Posterior vena cava (tissue), 2 donors: Measurements from ENCODE around the gene ZMYND8. TPM values are rescaled to one million over a fixed set of nuclear protein-coding genes. Genes with fewer than 3 reads are reported as not detected.
"Not testable (repeated sequence)": the region's sequence is repeated elsewhere in the genome, so short reads cannot be mapped to it uniquely, and the experiment has no call there.

Experiments
- DNase-seq: peaks from one replicate; pipeline ENCODE4 v3.0.0-alpha.2; 2020; ENCODE audit warnings: low spot score
- intact Hi-C, 2 donors: fragments of 100-400 bp; cut with DNase I; formaldehyde crosslinking; loops; one replicate each; pipeline versions ENCODE4 v1.14.1 to v1.14.2; 2022 to 2023
- total RNA-seq, 2 donors: library from RNA; stranded (reverse); fragmentation: NEBNext Ultra II Directional; extraction: Animal tissue kit (Norgen Biotek cat#: 25700); gene quantifications; one replicate each; pipeline ENCODE4 v1.2.1, GENCODE V29; 2021
- donor health status: DM: yes; HTN: yes; CAD: no.
- donor health status: DM: yes; HTN: yes; CAD: no.

The ZMYND8 gene
- total RNA-seq, 2 donors from 2014 or later: 28.0 to 29.3 TPM

DNA sequence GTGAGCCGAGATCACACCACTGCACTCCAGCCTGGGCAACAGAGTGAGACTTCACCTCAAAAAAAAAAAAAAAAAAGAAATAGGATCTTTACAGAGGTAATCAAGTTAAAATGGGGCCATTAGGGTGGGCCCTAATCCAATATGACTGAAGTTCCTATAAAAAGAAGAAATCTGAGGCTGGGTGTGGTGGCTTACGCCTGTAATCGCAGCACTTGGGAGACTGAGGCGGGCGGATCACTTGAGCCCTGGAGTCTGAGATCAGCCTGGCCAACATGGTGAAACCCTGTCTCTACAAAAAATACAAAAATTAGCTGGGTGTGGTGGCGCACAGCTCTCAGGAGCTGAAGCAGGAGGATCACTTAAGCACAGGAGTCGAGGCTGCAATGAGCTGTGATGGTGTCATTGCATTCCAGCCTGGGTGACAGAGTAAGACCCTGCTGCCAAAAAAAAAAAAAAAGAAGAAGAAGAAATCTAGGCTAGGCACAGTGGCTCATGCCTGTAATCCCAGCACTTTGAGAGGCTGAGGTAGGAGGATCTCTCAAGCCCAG, 19.7 kb upstream of the ZMYND8 start:
- DNase-seq, intact Hi-C loops: not testable (repeated sequence)

DNA sequence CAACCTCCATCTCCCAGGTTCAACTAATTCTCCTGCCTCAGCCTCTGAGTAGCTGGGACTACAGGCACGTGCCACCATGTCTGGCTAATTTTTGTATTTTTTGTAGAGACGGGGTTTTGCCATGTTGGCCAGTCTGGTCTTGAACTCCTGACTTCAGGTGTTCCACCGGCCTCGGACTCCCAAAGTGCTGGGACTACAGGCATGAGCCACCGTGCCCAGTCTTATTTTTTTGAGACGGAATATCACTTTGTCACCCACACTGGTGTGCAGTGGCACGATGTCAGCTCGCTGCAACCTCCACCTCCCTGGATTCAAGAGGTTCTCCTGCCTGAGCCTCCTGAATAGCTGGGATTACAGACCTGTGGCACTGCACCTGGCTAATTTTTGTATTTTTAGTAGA, 17.6 kb upstream of the ZMYND8 start:
- intact Hi-C loops: not testable (repeated sequence)

DNA sequence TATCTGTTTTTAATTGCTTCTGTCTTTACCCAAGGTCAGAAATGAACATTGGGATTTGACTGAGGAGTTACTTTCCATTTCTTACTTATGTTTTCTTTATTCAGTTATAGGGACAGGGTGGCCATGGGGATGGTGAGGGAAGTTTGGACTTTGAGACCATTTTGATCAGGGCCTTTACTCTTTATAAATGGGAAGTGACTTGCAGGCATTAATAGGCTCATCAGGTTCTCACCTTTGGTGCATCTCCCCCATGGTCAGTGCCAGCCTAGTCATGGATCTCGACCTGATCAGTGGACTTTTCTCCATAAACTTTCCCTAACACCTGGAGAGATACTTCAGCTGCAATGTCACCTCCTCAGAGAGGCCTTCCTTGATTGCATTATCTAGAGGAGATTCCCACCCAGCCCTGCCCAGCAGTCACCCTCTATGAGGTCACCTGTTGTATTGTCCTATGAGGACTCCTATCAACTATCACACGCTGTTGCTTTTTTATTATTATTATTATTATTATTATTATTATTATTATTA, 16.8 kb upstream of the ZMYND8 start:
- no peak for DNase-seq
- intact Hi-C loops: no loop called here

More for the DNA sequence above, 17.6 kb upstream of the ZMYND8 start:
- not testable (repeated sequence) for DNase-seq

DNA sequence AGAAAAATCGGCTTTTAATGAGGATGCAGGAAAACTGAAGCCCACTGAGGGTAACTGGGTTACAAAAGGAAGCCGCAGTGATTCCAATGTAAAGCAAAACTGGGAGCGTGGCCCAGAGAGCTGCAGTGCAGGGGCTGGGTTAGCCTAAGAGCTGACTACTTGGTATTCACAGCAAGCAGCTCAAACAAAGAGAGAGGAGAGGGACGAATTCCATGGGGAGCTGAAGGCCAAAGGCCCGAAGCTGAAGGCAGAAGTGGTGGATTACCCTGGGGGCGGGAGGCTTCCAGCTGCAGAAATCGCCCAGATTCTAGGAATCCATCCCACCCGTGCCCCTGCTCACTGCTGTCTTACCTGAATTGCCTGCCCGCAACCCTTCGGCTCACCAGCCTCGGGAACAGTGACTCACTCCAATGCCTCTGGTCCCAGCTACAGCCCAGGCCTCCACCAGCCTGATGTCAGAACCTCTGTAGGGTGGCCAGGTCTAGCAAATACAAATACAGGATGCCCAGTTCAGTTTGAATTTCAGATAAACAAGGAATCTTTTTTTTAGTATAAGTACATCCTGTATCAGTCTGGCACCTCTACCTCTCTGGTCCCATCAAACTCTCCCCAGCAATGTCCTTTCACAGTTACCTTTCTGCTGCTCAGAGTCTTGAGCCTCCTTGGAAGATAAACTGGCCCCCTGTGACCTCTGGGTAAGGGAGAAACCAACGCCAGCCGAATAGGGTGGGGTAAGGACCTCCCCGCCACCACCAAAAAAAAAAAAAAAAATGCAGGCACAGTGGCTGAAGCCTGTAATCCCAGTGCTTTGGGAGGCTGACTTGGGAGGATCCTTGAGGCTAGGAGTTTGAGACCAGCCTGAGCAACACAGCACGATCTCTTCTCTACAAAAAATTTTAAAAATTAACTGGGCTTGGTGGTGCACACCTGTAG, 14.6 kb upstream of the ZMYND8 start:
- intact Hi-C loops: no loop called here
- no peak for DNase-seq

DNA sequence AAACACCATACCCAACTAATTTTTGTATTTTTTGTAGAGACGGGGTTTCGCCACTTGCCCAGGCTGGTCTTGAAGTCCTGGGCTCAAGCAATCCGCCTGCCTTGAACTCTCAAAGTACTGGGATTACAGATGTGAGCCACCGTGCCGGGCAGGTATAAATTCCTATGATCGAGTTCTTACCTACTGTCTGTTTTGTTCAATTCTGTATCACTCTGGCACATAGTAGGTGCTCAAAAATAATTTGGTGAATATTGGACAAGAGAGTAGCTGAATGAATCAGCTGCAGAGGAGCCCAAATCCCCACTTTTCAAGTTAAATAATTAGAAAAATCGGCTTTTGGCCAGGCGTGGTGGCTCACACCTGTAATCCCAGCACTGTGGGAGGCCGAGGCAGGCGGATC, 13.7 kb upstream of the ZMYND8 start:
- intact Hi-C loops: no loop called here

DNA sequence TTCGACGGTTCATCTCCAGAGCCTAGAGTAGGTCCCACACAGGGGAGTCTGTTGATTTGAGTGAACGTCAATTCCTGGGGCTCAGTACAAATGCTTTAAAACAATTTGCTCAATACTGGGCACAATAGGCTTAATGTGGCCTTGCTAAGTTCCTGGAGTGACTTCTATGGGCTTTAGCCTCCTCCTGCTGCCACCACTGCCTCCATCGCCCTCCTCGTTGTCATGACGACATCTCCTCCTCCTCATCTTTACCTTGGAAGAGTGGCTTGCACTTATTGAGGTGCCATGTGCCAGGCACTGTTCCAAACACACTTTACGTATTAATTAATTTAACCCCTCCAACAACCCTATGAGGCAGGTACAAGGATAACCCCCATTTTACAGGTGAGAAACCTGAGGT, 11.8 kb upstream of the ZMYND8 start:
- intact Hi-C loops: no loop called here
- DNase-seq: no peak

More for the DNA sequence above, 13.7 kb upstream of the ZMYND8 start:
- DNase-seq: no peak

DNA sequence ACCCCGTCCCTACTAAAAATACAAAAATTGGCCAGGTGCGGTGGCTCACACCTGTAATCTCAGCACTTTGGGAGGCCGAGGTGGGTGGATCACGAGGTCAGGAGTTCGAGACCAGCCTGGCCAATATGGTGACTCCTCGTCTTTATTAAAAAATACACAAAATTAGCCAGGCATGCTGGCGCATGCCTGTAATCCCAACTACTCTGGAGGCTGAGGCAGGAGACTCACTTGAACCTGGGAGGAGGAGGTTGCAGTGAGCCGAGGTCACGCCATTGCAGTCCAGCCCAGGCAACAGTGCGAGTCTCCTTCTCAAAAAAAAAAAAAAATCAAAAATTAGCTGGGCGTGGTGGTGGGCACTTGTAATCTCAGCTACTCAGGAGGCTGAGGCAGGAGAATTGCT, 9.8 kb upstream of the ZMYND8 start:
- intact Hi-C loops, DNase-seq: not testable (repeated sequence)

DNA sequence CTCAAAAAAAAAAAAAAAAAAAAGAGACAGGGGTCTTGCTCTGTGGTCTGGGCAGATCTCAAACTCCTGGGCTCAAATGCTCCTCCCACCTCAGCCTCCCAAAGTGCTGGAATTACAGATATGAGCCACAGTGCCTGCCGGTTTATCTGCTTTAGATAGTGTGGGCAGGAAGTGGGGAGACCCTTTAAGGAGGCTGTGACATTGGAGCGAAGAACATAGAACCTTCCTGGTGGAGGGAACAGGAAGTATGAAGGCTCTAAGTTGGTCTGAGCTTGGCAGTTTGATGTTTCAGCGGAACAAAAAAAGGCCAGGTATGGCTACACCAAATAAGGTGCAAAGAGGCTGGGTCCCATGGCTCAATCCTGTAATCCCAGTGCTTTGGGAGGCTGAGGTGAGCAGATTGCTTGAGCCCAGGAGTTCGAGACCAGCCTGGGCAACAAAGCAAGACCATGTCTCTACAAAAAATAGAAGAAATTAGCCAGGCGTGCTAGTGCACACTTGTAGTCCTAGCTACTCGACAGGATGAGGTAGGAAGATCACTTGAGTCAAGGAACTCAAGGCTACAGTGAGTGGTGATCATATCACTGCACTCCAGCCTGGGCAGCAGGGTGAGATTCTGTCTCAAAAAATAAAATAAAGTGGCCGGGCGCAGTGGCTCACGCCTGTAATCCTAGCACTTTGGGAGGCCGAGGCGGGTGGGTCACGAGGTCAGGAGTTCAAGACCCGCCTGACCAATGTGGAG, 8.7 kb upstream of the ZMYND8 start:
- intact Hi-C loops: no loop called here
- peak; percentile 44 for DNase-seq

DNA sequence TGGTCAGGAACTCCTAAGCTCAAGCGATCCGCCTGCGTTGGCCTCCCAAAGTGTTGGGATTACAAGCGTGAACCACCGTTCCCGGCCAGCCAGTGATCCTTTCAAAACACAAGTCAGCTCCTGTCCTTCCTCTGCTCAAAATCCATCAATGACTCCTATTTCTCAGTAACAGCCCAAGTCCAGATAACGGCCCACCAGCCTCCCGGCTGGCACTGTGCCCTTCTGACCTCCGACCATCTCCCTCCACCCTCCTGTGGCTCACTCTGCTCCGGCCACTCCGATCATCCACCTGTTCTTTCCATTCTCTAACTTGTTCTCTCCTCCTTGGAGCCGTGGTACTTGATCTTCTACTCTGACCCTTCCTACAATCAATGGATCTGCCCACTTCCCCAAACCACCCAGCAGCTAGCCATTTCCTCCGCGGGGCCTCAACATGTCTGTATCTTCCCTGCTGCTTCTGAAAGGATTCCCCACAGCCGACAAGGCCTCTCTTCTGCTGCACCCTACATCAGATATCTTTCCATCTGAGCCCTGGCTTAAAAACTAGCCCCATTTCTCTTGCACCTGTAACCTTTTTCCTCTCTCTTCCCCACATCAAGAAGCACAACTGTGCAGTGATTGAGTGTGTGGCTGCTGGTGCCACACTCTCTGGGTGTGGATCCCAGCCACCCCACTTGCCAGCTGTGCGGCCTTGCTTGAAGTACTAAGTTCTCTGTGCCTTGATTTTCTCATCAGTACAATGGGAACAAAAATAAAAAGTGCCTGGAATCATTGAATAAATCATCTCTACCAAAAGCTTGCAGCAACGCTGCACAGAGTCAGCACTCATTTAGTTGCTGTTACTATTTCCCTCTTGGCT, 6.1 kb upstream of the ZMYND8 start:
- DNase-seq: no peak

DNA sequence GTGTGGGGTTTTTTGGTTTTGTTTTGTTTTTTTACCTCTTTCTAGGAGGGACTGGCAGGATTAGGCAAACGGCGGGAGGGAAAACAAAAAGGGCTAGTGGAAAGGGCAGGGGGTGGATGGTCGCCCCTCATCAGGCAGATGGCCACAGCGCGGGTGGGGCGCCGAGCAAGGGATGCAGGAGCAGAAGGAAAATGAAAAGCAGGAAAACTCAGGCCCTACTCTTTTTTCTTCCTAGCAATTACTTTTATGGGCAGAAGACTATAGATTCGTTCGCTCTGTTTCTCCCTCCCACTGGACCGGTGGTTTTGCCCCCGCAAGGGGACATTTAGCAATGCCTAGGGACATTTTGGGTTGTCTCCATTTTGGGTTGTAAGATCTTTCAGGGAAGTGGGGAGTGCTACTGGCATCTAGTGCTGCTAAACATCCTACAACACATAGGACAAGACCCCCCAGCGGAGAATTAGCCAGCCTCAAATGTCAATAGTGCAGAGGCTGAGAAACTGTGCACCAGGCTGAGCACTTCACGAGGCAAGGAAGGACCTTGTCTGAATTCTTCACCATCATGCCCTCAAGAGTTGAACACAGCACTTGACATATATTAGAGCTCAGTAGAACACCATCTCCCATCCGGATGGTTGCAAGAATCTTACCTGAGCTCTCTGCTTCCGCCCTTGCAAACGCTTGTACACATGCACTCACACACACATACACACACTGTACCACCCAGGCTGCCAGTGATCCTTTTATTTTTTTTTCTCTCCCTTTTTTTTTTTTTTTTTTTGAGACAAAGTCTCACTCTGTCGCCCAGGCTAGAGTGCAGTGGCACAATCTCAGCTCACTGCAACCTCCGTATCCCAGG, 4.8 kb upstream of the ZMYND8 start:
- intact Hi-C loops: no loop called here

More for the DNA sequence above, 6.1 kb upstream of the ZMYND8 start:
- intact Hi-C loops: no loop called here

DNA sequence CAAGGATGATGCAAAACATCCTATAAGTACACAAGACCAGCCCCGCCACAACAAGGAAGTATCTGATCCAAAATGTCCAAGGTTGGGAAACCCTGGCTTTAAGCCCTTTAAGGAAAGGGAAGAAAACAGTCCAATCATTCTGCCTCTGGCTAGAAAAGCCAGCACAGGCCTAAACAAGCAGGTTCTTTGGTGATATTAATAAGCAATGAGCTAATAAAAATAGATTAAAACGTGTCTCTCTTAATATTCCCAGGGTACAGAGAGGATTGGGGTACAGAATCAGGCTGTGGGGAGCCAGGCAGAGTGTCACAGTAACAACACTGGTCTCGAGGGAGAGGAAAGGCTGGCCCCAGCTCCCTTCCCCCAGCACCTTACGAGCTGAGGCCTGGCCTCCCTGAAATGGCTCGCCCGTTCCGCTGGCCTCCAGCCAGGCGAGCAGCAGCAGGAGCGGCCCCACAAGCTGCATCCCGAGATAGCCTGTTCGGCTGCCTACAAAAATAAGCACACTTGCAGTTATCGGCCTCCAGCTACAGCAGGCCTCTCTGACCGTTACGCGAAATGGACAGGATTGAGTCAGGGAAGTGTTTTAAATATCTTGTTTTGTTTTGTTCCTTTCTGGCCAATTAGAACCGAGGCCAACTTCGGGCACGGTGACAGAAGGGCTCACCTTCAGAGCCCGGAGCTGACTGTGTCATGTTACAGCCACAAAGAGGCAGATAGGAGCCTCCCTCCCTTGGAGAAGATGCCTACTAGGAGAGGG, 4.0 kb upstream of the ZMYND8 start:
- intact Hi-C loops: no loop called here
- DNase-seq: peak; percentile 91

More for the DNA sequence above, 4.8 kb upstream of the ZMYND8 start:
- no peak for DNase-seq

DNA sequence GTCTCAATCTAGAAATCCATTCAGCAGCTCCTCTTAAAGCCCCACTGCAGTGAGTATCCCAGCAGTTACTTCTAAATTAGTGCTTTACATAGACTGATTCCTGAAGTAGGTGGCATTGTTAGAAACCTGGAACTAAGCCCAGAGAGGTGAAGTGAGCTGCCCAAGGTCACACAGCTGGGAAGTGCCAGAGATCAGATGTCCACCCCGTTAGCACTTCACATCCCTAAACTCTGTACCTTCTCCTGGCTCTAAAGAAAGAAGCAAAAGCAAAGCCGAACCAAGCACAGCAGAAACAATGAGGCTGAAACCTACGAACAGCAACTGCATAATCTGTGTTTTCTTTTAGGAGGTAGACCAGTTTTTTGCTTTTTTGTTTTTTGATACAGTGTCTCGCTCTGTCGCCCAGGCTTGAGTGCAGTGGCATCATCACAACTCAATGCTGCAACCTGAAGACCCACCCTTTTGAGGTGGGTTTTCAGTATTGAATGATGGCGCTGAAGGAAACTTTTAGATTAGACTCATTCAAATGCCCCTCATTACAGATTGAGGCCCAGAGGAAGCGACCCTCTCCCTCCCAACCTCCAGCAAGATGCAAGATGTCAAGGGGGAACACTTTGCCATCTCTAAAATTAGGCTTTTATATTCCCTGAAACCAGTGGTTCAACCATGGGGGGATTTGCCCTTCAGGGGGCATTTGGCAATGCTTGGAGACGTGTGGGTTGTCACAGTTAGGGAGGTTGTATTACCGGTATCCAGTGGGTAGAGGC, 3.2 kb upstream of the ZMYND8 start:
- no peak for DNase-seq
- intact Hi-C loops: loop anchor here in 1 of 2 donors (5.0 kb wide), 1 partner anchor 42 kb away; no protein-coding TSS in a partner anchor

DNA sequence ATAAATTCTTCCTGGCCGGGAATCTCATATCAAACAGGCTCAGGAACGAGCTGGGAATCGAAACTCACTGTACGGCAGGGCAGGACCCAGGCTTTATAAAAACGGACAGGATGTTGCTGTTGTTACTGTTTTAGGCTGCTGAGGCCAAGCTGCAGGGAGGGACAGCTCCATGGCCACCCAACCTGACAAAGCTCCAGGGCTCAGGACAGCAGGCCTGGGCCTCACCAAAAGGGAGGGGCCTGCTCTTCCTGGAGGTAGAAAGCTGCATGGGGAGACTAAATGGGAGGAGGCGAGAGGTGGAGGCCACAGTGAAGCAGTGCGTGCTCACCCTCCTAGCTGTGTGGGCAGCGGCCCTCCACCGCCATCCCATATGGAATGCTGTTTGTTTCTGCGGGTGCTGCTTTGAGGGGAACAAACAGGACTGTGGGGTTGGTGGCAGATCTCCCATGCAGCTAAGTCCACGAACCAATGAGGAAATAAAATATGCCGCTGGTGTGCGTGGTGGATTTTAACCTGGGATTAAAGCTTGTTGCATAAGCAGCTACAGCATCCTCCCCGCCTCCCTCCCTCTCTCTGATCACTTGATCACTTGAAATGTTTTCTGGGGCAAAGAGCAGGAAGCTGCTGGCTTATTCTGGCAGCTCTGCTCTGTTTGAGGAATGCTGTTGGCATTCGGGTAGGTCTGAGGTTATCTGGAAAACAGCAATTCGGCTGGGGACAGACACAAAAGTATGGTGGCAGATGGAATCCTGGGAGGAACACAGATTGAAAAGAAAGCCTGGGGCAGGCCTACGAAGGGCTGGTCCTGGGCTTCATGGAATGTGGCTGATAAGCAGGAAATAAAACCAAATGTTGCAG, 2.4 kb upstream of the ZMYND8 start:
- intact Hi-C loops: loop anchor here in 1 of 2 donors (5.0 kb wide), 1 partner anchor 42 kb away; no protein-coding TSS in a partner anchor
- DNase-seq: peak; percentile 83

DNA sequence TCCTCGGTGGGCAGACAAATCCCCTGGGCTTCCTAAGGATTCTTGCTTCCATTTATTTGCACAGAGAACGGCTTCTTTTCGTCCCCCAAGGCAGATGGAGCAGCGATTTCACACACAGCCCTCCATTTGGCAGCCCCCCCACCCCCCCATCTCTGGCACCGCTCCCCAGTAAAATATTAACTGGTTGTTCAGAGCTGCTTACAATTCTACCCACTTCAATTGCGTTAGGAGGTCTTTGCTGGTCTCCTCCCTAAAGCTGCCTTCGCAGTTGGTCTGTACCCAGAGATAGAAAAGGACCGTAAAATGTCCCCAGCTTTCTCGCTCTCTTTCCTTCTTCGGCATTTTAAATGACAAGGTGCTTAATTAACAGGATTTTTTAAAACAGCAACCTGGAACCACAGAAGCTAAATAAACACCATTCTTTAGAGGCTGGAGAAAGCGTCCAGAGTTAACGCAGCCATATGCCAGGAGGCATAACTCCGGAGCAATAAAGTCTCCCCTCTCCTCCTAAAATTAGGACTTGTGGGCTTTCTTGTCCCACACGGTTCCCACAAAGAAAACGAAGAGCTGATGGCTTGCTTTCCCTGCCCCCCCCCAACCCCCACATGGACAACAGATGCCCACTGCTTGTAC, 1.7 kb upstream of the ZMYND8 start:
- intact Hi-C loops: loop anchor here in 1 of 2 donors (5.0 kb wide), 1 partner anchor 41 kb away; no protein-coding TSS in a partner anchor
- DNase-seq: no peak
